ENCODE measurements around the gene IGSF10. TPM values are rescaled to one million over a fixed set of nuclear protein-coding genes. Genes with fewer than 3 reads are reported as not detected.

The IGSF10 gene
- total RNA-seq, 2 donors from 2014 or later = 0.24 to 0.44 TPM

DNA sequence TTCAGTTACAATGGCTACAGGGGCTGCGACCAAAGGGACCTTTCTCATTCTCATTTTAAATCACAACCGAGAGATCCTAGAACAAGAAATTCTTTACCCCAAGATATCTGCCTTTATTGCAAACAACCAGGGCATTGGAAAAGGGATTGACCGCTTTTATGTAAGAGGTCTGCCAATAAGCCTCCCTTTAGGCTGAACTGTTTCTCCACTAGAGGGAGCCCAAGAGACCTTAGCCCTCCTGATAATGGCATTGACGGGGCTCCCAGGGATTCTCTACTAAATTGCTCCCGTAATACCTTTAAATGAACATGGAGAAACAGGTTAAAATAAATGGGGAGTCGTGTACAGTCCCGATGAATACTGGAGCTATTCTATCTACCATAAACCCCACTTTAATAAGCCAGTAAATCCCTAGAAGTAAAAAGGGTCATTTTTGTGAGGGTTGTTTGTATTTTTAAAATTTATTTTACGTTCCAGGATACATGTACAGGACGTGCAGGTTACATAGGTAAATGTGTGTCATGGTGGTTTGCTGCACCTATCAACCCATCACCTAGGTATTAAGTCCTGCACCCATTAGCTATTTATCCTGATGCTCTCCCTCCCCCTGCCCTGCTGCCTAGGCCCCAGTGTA lies 7.5 kb upstream of the IGSF10 start:
- no peak overlapping the region for H3K4me3 ChIP-seq (ENCODE audit: low read length)
- Mint-ChIP-seq H3K4me3 (no peak overlapping the region), H3K4me1 (peaks cover 16% of the 10 kb centered on the region), H3K27me3 (ENCODE audit: insufficient read depth) (peaks cover 23% of the 10 kb centered on the region), H3K9me3 (peaks cover 10% of the 10 kb centered on the region), H3K27ac (no peak overlapping the region), H3K36me3 (ENCODE audit: low read depth) (no peaks in the 10 kb centered on the region)
- H3K27me3 ChIP-seq (ENCODE audit: control insufficient read depth, insufficient read depth, low read length, poor library complexity, severe bottlenecking) = no peaks in the 10 kb centered on the region
- no peak overlapping the region for H3K27ac ChIP-seq (ENCODE audit: low read depth, low read length)
- TF ChIP-seq, protein P1, sequence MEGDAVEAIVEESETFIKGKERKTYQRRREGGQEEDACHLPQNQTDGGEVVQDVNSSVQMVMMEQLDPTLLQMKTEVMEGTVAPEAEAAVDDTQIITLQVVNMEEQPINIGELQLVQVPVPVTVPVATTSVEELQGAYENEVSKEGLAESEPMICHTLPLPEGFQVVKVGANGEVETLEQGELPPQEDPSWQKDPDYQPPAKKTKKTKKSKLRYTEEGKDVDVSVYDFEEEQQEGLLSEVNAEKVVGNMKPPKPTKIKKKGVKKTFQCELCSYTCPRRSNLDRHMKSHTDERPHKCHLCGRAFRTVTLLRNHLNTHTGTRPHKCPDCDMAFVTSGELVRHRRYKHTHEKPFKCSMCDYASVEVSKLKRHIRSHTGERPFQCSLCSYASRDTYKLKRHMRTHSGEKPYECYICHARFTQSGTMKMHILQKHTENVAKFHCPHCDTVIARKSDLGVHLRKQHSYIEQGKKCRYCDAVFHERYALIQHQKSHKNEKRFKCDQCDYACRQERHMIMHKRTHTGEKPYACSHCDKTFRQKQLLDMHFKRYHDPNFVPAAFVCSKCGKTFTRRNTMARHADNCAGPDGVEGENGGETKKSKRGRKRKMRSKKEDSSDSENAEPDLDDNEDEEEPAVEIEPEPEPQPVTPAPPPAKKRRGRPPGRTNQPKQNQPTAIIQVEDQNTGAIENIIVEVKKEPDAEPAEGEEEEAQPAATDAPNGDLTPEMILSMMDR (conservative IDR thresholded peaks at IDR 0.05) = peak; percentile 96
- H3K36me3 ChIP-seq (ENCODE audit: control insufficient read depth, insufficient read depth, low read length) = no peaks in the 10 kb centered on the region
- no peak overlapping the region for H3K9ac ChIP-seq (ENCODE audit: extremely low read depth, low read length, poor library complexity, severe bottlenecking)
- WGBS, 2 experiments (ENCODE audit: insufficient coverage in 1 of 2, insufficient read length in 1 of 2) = 54 to 85% methylated on average over 2 to 9 of the region's 9 CpGs
- peak; percentile 80 for DNase-seq
- H3K9me3 ChIP-seq (ENCODE audit: control insufficient read depth, low read length) = peaks cover 14% of the 10 kb centered on the region
- peaks cover 4% of the 10 kb centered on the region for H3K4me1 ChIP-seq (ENCODE audit: control insufficient read depth, insufficient read depth, low read length)

DNA sequence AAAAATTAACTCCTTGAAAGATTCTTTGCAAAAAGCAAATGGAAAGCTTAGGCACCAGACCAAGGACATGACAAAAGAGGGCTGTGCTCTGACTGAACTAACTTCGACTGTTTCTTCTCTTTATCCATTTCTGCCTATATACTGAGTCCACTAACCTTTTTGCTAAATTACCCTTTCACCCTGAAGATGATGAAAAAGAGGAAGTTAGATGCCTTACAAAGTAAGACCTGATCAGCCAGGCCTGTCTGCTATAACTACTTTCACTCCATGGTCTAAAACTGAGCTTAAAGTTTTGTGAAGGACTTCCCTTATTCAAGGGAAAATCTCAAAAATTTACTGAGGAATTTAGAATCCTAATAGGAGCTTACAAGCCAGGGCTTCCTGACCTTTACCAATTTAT lies 6.2 kb upstream of the IGSF10 start:
- Mint-ChIP-seq H3K9me3 (peaks cover 10% of the 10 kb centered on the region), H3K27me3 (ENCODE audit: insufficient read depth) (peaks cover 18% of the 10 kb centered on the region), H3K4me1 (peaks cover 16% of the 10 kb centered on the region), H3K27ac (no peak overlapping the region), H3K4me3 (no peak overlapping the region), H3K36me3 (ENCODE audit: low read depth) (no peaks in the 10 kb centered on the region)
- peaks cover 11% of the 10 kb centered on the region for H3K27me3 ChIP-seq (ENCODE audit: control insufficient read depth, insufficient read depth, low read length, poor library complexity, severe bottlenecking)
- no peaks in the 10 kb centered on the region for H3K36me3 ChIP-seq (ENCODE audit: control insufficient read depth, insufficient read depth, low read length)
- H3K4me3 ChIP-seq (ENCODE audit: low read length) = no peak overlapping the region
- H3K9me3 ChIP-seq (ENCODE audit: control insufficient read depth, low read length) = peaks cover 14% of the 10 kb centered on the region
- TF ChIP-seq, protein P1 (conservative IDR thresholded peaks at IDR 0.05) = no peak
- 95% methylated on average over 1 of the region's 1 CpG; no CpG with 5 or more reads in 1 of the 2 experiments for WGBS, 2 experiments (ENCODE audit: insufficient coverage in 1 of 2, insufficient read length in 1 of 2)
- no peak overlapping the region for H3K27ac ChIP-seq (ENCODE audit: low read depth, low read length)
- H3K9ac ChIP-seq (ENCODE audit: extremely low read depth, low read length, poor library complexity, severe bottlenecking) = no peak overlapping the region
- peaks cover 4% of the 10 kb centered on the region for H3K4me1 ChIP-seq (ENCODE audit: control insufficient read depth, insufficient read depth, low read length)
- DNase-seq = no peak

DNA sequence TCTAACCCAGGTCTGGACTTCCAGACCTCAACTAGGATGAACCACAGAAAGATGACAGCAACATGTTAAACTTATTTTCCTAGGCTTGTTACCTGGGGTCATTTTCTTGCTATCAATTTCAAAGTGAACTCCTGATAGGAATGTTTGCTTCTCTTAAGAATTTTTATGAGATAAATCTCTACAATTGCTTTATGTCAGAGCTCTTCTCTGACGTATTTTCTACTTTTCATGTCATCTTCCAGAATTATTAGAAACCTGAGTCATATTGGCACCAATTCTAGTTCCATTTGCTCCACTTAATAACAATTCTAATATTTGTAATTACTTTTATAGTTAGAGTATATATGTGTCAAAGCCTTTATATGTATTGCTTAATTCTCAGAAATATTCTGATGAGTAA lies 2.1 kb upstream of the IGSF10 start:
- 80 to 88% methylated on average over 1 of the region's 1 CpG for WGBS, 2 experiments (ENCODE audit: insufficient coverage in 1 of 2, insufficient read length in 1 of 2)
- TF ChIP-seq, protein P1 (conservative IDR thresholded peaks at IDR 0.05) = no peak
- Mint-ChIP-seq H3K9me3 (no peaks in the 10 kb centered on the region), H3K27me3 (ENCODE audit: insufficient read depth) (peaks cover 43% of the 10 kb centered on the region), H3K27ac (no peak overlapping the region), H3K36me3 (ENCODE audit: low read depth) (no peaks in the 10 kb centered on the region), H3K4me1 (peaks cover 5% of the 10 kb centered on the region), H3K4me3 (no peak overlapping the region)
- peaks cover 32% of the 10 kb centered on the region for H3K27me3 ChIP-seq (ENCODE audit: control insufficient read depth, insufficient read depth, low read length, poor library complexity, severe bottlenecking)
- H3K4me1 ChIP-seq (ENCODE audit: control insufficient read depth, insufficient read depth, low read length) = no peaks in the 10 kb centered on the region
- H3K36me3 ChIP-seq (ENCODE audit: control insufficient read depth, insufficient read depth, low read length) = no peaks in the 10 kb centered on the region
- no peak for DNase-seq
- H3K9ac ChIP-seq (ENCODE audit: extremely low read depth, low read length, poor library complexity, severe bottlenecking) = no peak overlapping the region
- no peaks in the 10 kb centered on the region for H3K9me3 ChIP-seq (ENCODE audit: control insufficient read depth, low read length)
- no peak overlapping the region for H3K27ac ChIP-seq (ENCODE audit: low read depth, low read length)
- no peak overlapping the region for H3K4me3 ChIP-seq (ENCODE audit: low read length)

Measured in endodermal cell (in vitro differentiated cells).